ENCODE data around the gene RIPPLY2.

DNA sequence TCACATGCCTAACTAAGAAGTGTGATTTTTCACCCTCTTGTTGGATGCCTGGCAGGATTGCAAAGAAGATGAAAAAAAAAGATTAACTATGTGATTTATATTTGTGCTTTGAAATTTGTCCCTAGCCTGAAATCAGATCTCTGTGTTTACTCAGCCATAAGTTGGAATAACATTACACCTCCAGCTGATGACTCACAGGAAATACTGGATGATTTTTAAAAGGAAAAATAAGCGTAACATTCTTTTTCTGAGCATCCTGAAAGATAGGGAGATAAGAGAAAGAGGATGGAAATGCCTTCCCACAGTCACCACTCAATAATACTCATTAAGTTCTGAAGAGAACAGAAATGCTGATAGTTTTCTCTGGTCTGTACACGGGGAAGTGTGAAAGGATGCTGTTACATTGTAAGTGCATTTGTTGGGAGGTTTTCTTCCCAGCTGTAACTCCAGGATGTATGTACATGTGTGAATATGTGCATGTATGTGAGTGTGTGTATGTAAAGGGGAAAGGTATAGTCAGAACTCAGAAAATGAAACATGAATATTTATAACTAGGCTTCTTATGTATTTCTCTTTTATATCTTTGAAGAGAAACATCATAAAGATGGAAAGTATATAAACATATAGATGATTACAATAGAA lies 37.4 kb upstream of the RIPPLY2 start:
- TF ChIP-seq, protein P1, sequence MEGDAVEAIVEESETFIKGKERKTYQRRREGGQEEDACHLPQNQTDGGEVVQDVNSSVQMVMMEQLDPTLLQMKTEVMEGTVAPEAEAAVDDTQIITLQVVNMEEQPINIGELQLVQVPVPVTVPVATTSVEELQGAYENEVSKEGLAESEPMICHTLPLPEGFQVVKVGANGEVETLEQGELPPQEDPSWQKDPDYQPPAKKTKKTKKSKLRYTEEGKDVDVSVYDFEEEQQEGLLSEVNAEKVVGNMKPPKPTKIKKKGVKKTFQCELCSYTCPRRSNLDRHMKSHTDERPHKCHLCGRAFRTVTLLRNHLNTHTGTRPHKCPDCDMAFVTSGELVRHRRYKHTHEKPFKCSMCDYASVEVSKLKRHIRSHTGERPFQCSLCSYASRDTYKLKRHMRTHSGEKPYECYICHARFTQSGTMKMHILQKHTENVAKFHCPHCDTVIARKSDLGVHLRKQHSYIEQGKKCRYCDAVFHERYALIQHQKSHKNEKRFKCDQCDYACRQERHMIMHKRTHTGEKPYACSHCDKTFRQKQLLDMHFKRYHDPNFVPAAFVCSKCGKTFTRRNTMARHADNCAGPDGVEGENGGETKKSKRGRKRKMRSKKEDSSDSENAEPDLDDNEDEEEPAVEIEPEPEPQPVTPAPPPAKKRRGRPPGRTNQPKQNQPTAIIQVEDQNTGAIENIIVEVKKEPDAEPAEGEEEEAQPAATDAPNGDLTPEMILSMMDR (IDR thresholded peaks at IDR 0.05): no peak
- TF ChIP-seq POLR2A (IDR thresholded peaks at IDR 0.05) (no peak), POLR2AphosphoS5 (IDR thresholded peaks at IDR 0.05) (no peak), EP300 (IDR thresholded peaks at IDR 0.05) (no peak)
